GM21528 (cell line): ENCODE measurements around the gene PPP6R1.

Experiments used
- ATAC-seq: cut with Tn5 transposase; IDR thresholded peaks from one replicate; pipeline ENCODE4 v1.9.1; 2021; ENCODE audit warnings: mild to moderate bottlenecking, moderate library complexity; ENCODE audit not compliant: unreplicated experiment, low FRiP score

Gene PPP6R1

GRCh38 chr19:55258828-55259539, at the start of gene PPP6R1:
PPP6R1 (minus strand) TSS chr19:55259017; CDS start chr19:55247103, 11,914 bp downstream.
- ATAC-seq: peak; percentile 69

GRCh38 chr19:55308281-55308680, 49.5 kb upstream of the PPP6R1 start:
- no peak for ATAC-seq

GRCh38 chr19:55306712-55307111, 47.9 kb upstream of the PPP6R1 start:
- no peak for ATAC-seq

GRCh38 chr19:55305983-55306562, 47.3 kb upstream of the PPP6R1 start:
- no peak for ATAC-seq

- no peak for ATAC-seq
Measured at GRCh38 chr19:55305491-55305890, 46.7 kb upstream of the PPP6R1 start.

GRCh38 chr19:55304980-55305379, 46.2 kb upstream of the PPP6R1 start:
- no peak for ATAC-seq

- ATAC-seq: no peak
Measured at GRCh38 chr19:55304279-55304978, 45.6 kb upstream of the PPP6R1 start.

GRCh38 chr19:55303477-55303876, 44.7 kb upstream of the PPP6R1 start:
- no peak for ATAC-seq

- no peak for ATAC-seq
Measured at GRCh38 chr19:55302318-55302703, 43.5 kb upstream of the PPP6R1 start.

- no peak for ATAC-seq
Measured at GRCh38 chr19:55301459-55302317, 42.9 kb upstream of the PPP6R1 start.

GRCh38 chr19:55300886-55301458, 42.2 kb upstream of the PPP6R1 start:
- no peak for ATAC-seq

GRCh38 chr19:55299991-55300390, 41.2 kb upstream of the PPP6R1 start:
- no peak for ATAC-seq

- no peak for ATAC-seq
Measured at GRCh38 chr19:55297267-55297666, 38.5 kb upstream of the PPP6R1 start.

- no peak for ATAC-seq
Measured at GRCh38 chr19:55289117-55289796, 30.4 kb upstream of the PPP6R1 start.

- ATAC-seq: no peak
Measured at GRCh38 chr19:55287361-55288079, 28.7 kb upstream of the PPP6R1 start.

GRCh38 chr19:55285229-55285890, 26.5 kb upstream of the PPP6R1 start:
- ATAC-seq: no peak

GRCh38 chr19:55284405-55285058, 25.7 kb upstream of the PPP6R1 start:
- ATAC-seq: no peak
